ELF-1 (cell line): ENCODE data around the gene VAV3.
A peak's percentile ranks its signal among the peaks of the same experiment; 100 is the strongest.

ENCODE experiments used
- DNase-seq: peaks from one replicate; pipeline ENCODE4 v3.0.0-alpha.2; 2016; ENCODE audit warnings: low read depth, low spot score

Gene VAV3

GRCh38 chr1:107936498-107937481 lies 28.2 kb downstream of the VAV3 start:
- DNase-seq, result peak; percentile 74

GRCh38 chr1:107935396-107936064 lies 29.4 kb downstream of the VAV3 start:
- no peak for DNase-seq

GRCh38 chr1:107934578-107934977 lies 30.4 kb downstream of the VAV3 start:
- DNase-seq, result no peak

GRCh38 chr1:107933736-107934135 lies 31.2 kb downstream of the VAV3 start:
- DNase-seq, result no peak

GRCh38 chr1:107930292-107930691 lies 34.7 kb downstream of the VAV3 start:
- no peak for DNase-seq

GRCh38 chr1:107927820-107928219 lies 37.2 kb downstream of the VAV3 start:
- DNase-seq, result no peak

- no peak for DNase-seq
Measured at GRCh38 chr1:107926436-107927080, 38.4 kb downstream of the VAV3 start.

- DNase-seq, result no peak
Measured at GRCh38 chr1:107925565-107925964, 39.4 kb downstream of the VAV3 start.

GRCh38 chr1:107920999-107921398 lies 44.0 kb downstream of the VAV3 start:
- no peak for DNase-seq

- no peak for DNase-seq
Measured at GRCh38 chr1:107920561-107920960, 44.4 kb downstream of the VAV3 start.

GRCh38 chr1:107919953-107920352 lies 45.0 kb downstream of the VAV3 start:
- no peak for DNase-seq

- no peak for DNase-seq
Measured at GRCh38 chr1:107914119-107914765, 50.7 kb downstream of the VAV3 start.

- no peak for DNase-seq
Measured at GRCh38 chr1:107912656-107913055, 52.3 kb downstream of the VAV3 start.

GRCh38 chr1:107900090-107900945 lies 64.7 kb downstream of the VAV3 start:
- no peak for DNase-seq

- no peak for DNase-seq
Measured at GRCh38 chr1:107899655-107900054, 65.3 kb downstream of the VAV3 start.

GRCh38 chr1:107897438-107898345 lies 67.3 kb downstream of the VAV3 start:
- no peak for DNase-seq

- DNase-seq, result no peak
Measured at GRCh38 chr1:107896936-107897335, 68.0 kb downstream of the VAV3 start.

GRCh38 chr1:107896401-107896800 lies 68.6 kb downstream of the VAV3 start:
- DNase-seq, result no peak

GRCh38 chr1:107895403-107896191 lies 69.4 kb downstream of the VAV3 start:
- no peak for DNase-seq
